ENCODE data around the gene VIT. TPM values are rescaled to one million over a fixed set of nuclear protein-coding genes. Genes with fewer than 3 reads are reported as not detected.

VIT gene
- total RNA-seq, 1 donor from 2014 or later = not detected

- no peaks in the 10 kb centered on the region for H3K9me3 Mint-ChIP-seq
- H3K4me3 Mint-ChIP-seq = no peak overlapping the region
- peaks cover 27% of the 10 kb centered on the region for H3K27me3 Mint-ChIP-seq
- no peaks in the 10 kb centered on the region for H3K4me1 Mint-ChIP-seq
- intact Hi-C loops (cut with micrococcal nuclease) = no loop called here
- no peak overlapping the region for H3K27ac Mint-ChIP-seq
- no peak for TF ChIP-seq CTCF (IDR thresholded peaks at IDR 0.05)
- no peaks in the 10 kb centered on the region for H3K36me3 Mint-ChIP-seq (ENCODE audit: low read depth)
- DNase-seq (no peak), ATAC-seq (ENCODE audit: low read depth) (no peak)
- ChIA-PET CTCF (no interaction called here), POLR2A (no interaction called here)
Measured at GRCh38 chr2:36801088-36801487, 104.6 kb downstream of the VIT start.

DNA sequence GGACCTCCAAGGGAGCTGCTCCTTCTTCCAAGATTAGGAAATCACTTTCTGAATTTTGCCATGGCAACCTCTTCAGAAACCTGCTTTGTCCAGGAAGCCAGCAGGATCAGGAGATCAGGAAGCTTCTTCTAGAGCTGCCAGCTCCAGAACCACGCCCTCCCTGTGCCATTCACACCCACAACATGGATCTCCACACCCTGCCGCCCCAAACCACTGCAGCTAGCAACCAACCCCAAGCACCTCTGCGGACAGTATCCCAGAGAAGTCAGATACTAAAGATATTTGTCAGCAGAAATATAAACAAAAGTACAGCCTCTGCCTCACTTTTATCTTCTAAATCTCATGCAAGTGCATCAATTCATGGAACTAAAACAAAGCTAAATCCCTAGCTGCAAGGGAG, 106.4 kb downstream of the VIT start:
- Mint-ChIP-seq H3K27me3 (peaks cover 16% of the 10 kb centered on the region), H3K4me3 (no peak overlapping the region), H3K9me3 (no peaks in the 10 kb centered on the region), H3K36me3 (ENCODE audit: low read depth) (no peaks in the 10 kb centered on the region), H3K4me1 (no peaks in the 10 kb centered on the region), H3K27ac (no peak overlapping the region)
- no peak for TF ChIP-seq CTCF (IDR thresholded peaks at IDR 0.05)
- no peak for ATAC-seq (ENCODE audit: low read depth)
- ChIA-PET POLR2A (no interaction called here), CTCF (no interaction called here)
- intact Hi-C loops (cut with micrococcal nuclease) = no loop called here
- no peak for DNase-seq

- Mint-ChIP-seq H3K27ac (no peak overlapping the region), H3K9me3 (no peaks in the 10 kb centered on the region), H3K4me3 (no peak overlapping the region), H3K27me3 (peaks cover 10% of the 10 kb centered on the region), H3K36me3 (ENCODE audit: low read depth) (no peaks in the 10 kb centered on the region), H3K4me1 (no peaks in the 10 kb centered on the region)
- no peak for TF ChIP-seq CTCF (IDR thresholded peaks at IDR 0.05)
- ChIA-PET POLR2A (no interaction called here), CTCF (no interaction called here)
- intact Hi-C loops (cut with micrococcal nuclease) = no loop called here
- DNase-seq (no peak), ATAC-seq (ENCODE audit: low read depth) (no peak)
Measured at GRCh38 chr2:36805635-36806224, 109.2 kb downstream of the VIT start.

DNA sequence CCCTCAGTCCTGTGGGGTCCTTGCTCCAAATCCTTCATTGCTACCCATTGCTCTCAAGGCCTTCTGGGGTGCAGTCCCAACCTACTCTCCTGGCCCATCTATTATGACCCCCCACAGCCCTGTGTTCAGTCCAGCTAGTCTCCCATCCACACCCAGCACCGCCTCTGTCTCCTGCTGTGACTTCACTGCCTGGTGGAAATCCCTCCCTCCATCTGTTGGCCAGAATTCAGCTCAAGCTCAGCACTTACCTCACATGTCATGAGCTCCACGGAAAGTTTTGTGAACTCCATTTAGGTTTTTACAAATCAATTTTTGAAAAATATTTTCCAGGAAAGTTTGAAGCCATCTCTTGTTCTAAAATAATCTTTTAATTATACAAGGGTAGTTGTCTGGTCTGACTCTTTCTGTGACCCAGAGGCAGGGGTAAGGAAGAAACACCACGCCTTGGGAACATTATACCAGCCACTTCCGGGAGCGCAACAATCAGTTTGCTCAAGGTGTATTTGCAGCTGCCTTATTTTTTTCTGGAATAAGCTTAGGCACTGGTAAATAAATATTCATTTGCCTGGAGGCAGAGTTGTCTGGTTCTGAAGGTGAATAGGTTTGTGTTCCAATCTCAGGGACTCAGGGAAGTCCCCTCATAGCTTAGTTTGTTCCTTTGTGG, 110.8 kb downstream of the VIT start:
- Mint-ChIP-seq H3K4me1 (no peaks in the 10 kb centered on the region), H3K9me3 (no peaks in the 10 kb centered on the region), H3K27ac (no peak overlapping the region), H3K36me3 (ENCODE audit: low read depth) (no peaks in the 10 kb centered on the region), H3K27me3 (peaks cover 4% of the 10 kb centered on the region), H3K4me3 (no peak overlapping the region)
- ChIA-PET POLR2A (no interaction called here), CTCF (no interaction called here)
- DNase-seq (no peak), ATAC-seq (ENCODE audit: low read depth) (no peak)
- TF ChIP-seq CTCF (IDR thresholded peaks at IDR 0.05) = no peak
- intact Hi-C loops (cut with micrococcal nuclease) = loop anchor here (1.0 kb wide), 1 partner anchor 28 kb away; no protein-coding TSS in a partner anchor

- DNase-seq = no peak
- Mint-ChIP-seq H3K27ac (no peak overlapping the region), H3K36me3 (ENCODE audit: low read depth) (no peaks in the 10 kb centered on the region), H3K4me3 (no peak overlapping the region), H3K27me3 (peaks cover 2% of the 10 kb centered on the region), H3K4me1 (no peaks in the 10 kb centered on the region), H3K9me3 (no peaks in the 10 kb centered on the region)
- POLR2A ChIA-PET = no interaction called here
- intact Hi-C loops (cut with micrococcal nuclease) = no loop called here
- CTCF ChIA-PET = no interaction called here
- no peak for ATAC-seq (ENCODE audit: low read depth)
- TF ChIP-seq CTCF (IDR thresholded peaks at IDR 0.05) = no peak
Measured at GRCh38 chr2:36808386-36809068, 112.0 kb downstream of the VIT start.
